ENCODE measurements around the gene KCNA5. TPM values are rescaled to one million over a fixed set of nuclear protein-coding genes. Genes with fewer than 3 reads are reported as not detected.

Gene KCNA5
- total and polyA plus RNA-seq, 2 of the 4 experiments (the other 2 are of a cell fraction): not detected

GRCh38 chr12:5051334-5051733 is 7.7 kb downstream of the KCNA5 start:
- Histone ChIP-seq H3K27ac (ENCODE audit: insufficient read depth, low read length) (no peak overlapping the region), H3K79me1 (ENCODE audit: low read depth in 1 of 2, low read length in 2 of 2) (no peaks in the 10 kb centered on the region), H3K4ac (ENCODE audit: low read depth, low read length) (no peak overlapping the region), H3K23ac (ENCODE audit: low read depth, low read length) (no peak overlapping the region), H2BK5ac (ENCODE audit: low read depth, low read length, poor library complexity, severe bottlenecking) (no peak overlapping the region), H3K4me1 (ENCODE audit: control insufficient read depth, insufficient read depth, low read length) (no peaks in the 10 kb centered on the region; the same call in 1 of the 2 replicates), H3K14ac (replicated peaks; ENCODE audit: low read depth, low read length) (no peak overlapping the region), H2BK15ac (ENCODE audit: low read depth, low read length) (no peak overlapping the region), H2AK9ac (replicated peaks; ENCODE audit: low read depth, low read length, poor library complexity) (no peak overlapping the region), H3K56ac (ENCODE audit: extremely low read depth, insufficient read depth, low read length) (no peak overlapping the region), H2AK5ac (ENCODE audit: low read depth, low read length) (no peak overlapping the region), H3K27me3 (ENCODE audit: control insufficient read depth, insufficient read depth, low read length) (peaks cover 49% of the 10 kb centered on the region), H3K36me3 (ENCODE audit: control insufficient read depth, insufficient read depth, low read length) (no peaks in the 10 kb centered on the region), H3K18ac (ENCODE audit: low read depth, low read length) (no peak overlapping the region), H4K91ac (ENCODE audit: insufficient read depth, low read depth, low read length) (no peak overlapping the region), H4K5ac (ENCODE audit: low read depth, low read length) (no peak overlapping the region), H3K9me3 (ENCODE audit: control insufficient read depth, insufficient read depth, low read length) (no peaks in the 10 kb centered on the region), H2BK20ac (ENCODE audit: low read depth, low read length) (no peak overlapping the region), H4K20me1 (ENCODE audit: insufficient read depth, low read length) (no peaks in the 10 kb centered on the region), H3K4me2 (ENCODE audit: low read depth, low read length) (no peak overlapping the region), H3K9me1 (ENCODE audit: insufficient read depth, low read length) (no peaks in the 10 kb centered on the region), H2AFZ (replicated peaks; ENCODE audit: low read length, poor library complexity) (no peak overlapping the region), H4K8ac (ENCODE audit: low read depth in 2 of 2, low read length in 2 of 2) (no peak overlapping the region), H3K9ac (ENCODE audit: low read depth, low read length) (no peak overlapping the region), H2BK120ac (ENCODE audit: low read depth, low read length) (no peak overlapping the region), H3K4me3 (ENCODE audit: insufficient read depth, low read depth, low read length) (no peak overlapping the region)
- dilution Hi-C loops (cut with HindIII; ENCODE audit: low sequenced_read_pairs, unreplicated experiment): no loop called here
- no TSS peak for BruUV-seq (replicated peaks)
- no CpG with 5 or more reads among the region's 2 CpGs for WGBS, 2 experiments (ENCODE audit: extremely low coverage in 2 of 2, insufficient read length in 1 of 2)
- TF ChIP-seq, protein P1, sequence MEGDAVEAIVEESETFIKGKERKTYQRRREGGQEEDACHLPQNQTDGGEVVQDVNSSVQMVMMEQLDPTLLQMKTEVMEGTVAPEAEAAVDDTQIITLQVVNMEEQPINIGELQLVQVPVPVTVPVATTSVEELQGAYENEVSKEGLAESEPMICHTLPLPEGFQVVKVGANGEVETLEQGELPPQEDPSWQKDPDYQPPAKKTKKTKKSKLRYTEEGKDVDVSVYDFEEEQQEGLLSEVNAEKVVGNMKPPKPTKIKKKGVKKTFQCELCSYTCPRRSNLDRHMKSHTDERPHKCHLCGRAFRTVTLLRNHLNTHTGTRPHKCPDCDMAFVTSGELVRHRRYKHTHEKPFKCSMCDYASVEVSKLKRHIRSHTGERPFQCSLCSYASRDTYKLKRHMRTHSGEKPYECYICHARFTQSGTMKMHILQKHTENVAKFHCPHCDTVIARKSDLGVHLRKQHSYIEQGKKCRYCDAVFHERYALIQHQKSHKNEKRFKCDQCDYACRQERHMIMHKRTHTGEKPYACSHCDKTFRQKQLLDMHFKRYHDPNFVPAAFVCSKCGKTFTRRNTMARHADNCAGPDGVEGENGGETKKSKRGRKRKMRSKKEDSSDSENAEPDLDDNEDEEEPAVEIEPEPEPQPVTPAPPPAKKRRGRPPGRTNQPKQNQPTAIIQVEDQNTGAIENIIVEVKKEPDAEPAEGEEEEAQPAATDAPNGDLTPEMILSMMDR (conservative IDR thresholded peaks at IDR 0.05; ENCODE audit: low read depth, low read length): no peak
- TF ChIP-seq RAD21 (IDR thresholded peaks at IDR 0.05; ENCODE audit: low read length) (no peak), BHLHE40 (IDR thresholded peaks at IDR 0.05; ENCODE audit: low read depth, low read length) (no peak), MAFK (IDR thresholded peaks at IDR 0.05; ENCODE audit: low read depth, low read length) (no peak), MAZ (IDR thresholded peaks at IDR 0.05; ENCODE audit: borderline replicate concordance, low read depth, low read length) (no peak), CEBPB (IDR thresholded peaks at IDR 0.05; ENCODE audit: low read depth, low read length) (no peak), POLR2A (IDR thresholded peaks at IDR 0.05; ENCODE audit: low read depth, low read length) (no peak), FOS (IDR thresholded peaks at IDR 0.05; ENCODE audit: low read depth, low read length) (no peak), SMC3 (IDR thresholded peaks at IDR 0.05; ENCODE audit: low read depth, low read length) (no peak), MXI1 (IDR thresholded peaks at IDR 0.05; ENCODE audit: borderline replicate concordance, low read depth, low read length) (no peak), NFE2L2 (IDR thresholded peaks at IDR 0.05; ENCODE audit: low read depth, low read length) (no peak), RCOR1 (IDR thresholded peaks at IDR 0.05; ENCODE audit: insufficient replicate concordance, low read length) (no peak), RFX5 (IDR thresholded peaks at IDR 0.05; ENCODE audit: low read depth, low read length) (no peak), CHD1 (IDR thresholded peaks at IDR 0.05; ENCODE audit: low read depth, low read length) (no peak)
- TF ChIP-seq, protein P2, sequence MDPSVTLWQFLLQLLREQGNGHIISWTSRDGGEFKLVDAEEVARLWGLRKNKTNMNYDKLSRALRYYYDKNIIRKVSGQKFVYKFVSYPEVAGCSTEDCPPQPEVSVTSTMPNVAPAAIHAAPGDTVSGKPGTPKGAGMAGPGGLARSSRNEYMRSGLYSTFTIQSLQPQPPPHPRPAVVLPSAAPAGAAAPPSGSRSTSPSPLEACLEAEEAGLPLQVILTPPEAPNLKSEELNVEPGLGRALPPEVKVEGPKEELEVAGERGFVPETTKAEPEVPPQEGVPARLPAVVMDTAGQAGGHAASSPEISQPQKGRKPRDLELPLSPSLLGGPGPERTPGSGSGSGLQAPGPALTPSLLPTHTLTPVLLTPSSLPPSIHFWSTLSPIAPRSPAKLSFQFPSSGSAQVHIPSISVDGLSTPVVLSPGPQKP (IDR thresholded peaks at IDR 0.05; ENCODE audit: borderline replicate concordance, low read depth, low read length): no peak
- TF ChIP-seq, protein P3, sequence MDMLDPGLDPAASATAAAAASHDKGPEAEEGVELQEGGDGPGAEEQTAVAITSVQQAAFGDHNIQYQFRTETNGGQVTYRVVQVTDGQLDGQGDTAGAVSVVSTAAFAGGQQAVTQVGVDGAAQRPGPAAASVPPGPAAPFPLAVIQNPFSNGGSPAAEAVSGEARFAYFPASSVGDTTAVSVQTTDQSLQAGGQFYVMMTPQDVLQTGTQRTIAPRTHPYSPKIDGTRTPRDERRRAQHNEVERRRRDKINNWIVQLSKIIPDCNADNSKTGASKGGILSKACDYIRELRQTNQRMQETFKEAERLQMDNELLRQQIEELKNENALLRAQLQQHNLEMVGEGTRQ (IDR thresholded peaks at IDR 0.05; ENCODE audit: low read depth, low read length): no peak
- DNase-seq (no peak), ATAC-seq (ENCODE audit: low read depth) (no peak)
- POLR2A ChIA-PET (ENCODE audit: unreplicated experiment): no interaction called here
- intact Hi-C loops (cut with micrococcal nuclease): no loop called here
- in situ Hi-C loops (cut with MboI; ENCODE audit: low sequenced_read_pairs): no loop called here
- CTCF ChIA-PET: no interaction called here
